Activated naive CD8-positive, alpha-beta T cell treated with anti-CD3 and anti-CD28 coated beads for 36 hours (primary cell): ENCODE measurements around the gene PFN4. TPM values are rescaled to one million over a fixed set of nuclear protein-coding genes. Genes with fewer than 3 reads are reported as not detected.
"Not testable (repeated sequence)": the region's sequence is repeated elsewhere in the genome, so short reads cannot be mapped to it uniquely, and the experiment has no call there.

Source experiments
- DNase-seq: peaks from one replicate; pipeline ENCODE4 v3.0.0; 2021
- H3K27ac Mint-ChIP-seq: one replicate; pipeline ENCODE4 v1.8.0; 2022; ENCODE audit warnings: mild to moderate bottlenecking, moderate library complexity, mixed read lengths
- H3K27me3 Mint-ChIP-seq: one replicate; pipeline ENCODE4 v1.8.0; 2022; ENCODE audit warnings: mild to moderate bottlenecking, mixed read lengths
- H3K36me3 Mint-ChIP-seq: one replicate; pipeline ENCODE4 v1.8.0; 2021; ENCODE audit warnings: mild to moderate bottlenecking, mixed read lengths
- H3K4me1 Mint-ChIP-seq: one replicate; pipeline ENCODE4 v1.8.0; 2021; ENCODE audit warnings: mixed read lengths
- H3K4me3 Mint-ChIP-seq: one replicate; pipeline ENCODE4 v1.8.0; 2022; ENCODE audit warnings: mild to moderate bottlenecking, moderate library complexity, mixed read lengths
- H3K9me3 Mint-ChIP-seq: one replicate; pipeline ENCODE4 v1.8.0; 2022; ENCODE audit warnings: mixed read lengths
- total RNA-seq, 2 experiments: library from RNA; stranded (reverse); gene quantifications; one replicate each; pipeline ENCODE4 v1.2.3, GENCODE V29; 2021

Gene PFN4
- total RNA-seq, 2 experiments from 2014 or later, result 0.26 TPM; not detected in 1

GRCh38 chr2:24123922-24124580 lies 917 bp upstream of the PFN4 start:
- H3K36me3 Mint-ChIP-seq, result no peaks in the 10 kb centered on the region

GRCh38 chr2:24122366-24123194 lies 554 bp downstream of the PFN4 start:
- Mint-ChIP-seq H3K36me3 (no peaks in the 10 kb centered on the region), H3K4me1 (peaks cover 15% of the 10 kb centered on the region), H3K27me3 (no peaks in the 10 kb centered on the region), H3K9me3 (no peaks in the 10 kb centered on the region), H3K4me3 (peak overlapping the region; percentile 79), H3K27ac (peak overlapping the region; percentile 57)
- no peak for DNase-seq

More at GRCh38 chr2:24123922-24124580, 917 bp upstream of the PFN4 start:
- peaks cover 15% of the 10 kb centered on the region for H3K4me1 Mint-ChIP-seq
- no peaks in the 10 kb centered on the region for H3K9me3 Mint-ChIP-seq
- H3K27ac Mint-ChIP-seq, result peak overlapping the region; percentile 81
- H3K4me3 Mint-ChIP-seq, result peak overlapping the region; percentile 83
- H3K27me3 Mint-ChIP-seq, result no peaks in the 10 kb centered on the region
- no peak for DNase-seq

- H3K4me1 Mint-ChIP-seq, result peaks cover 15% of the 10 kb centered on the region
- no peaks in the 10 kb centered on the region for H3K27me3 Mint-ChIP-seq
- no peak overlapping the region for H3K4me3 Mint-ChIP-seq
- H3K27ac Mint-ChIP-seq, result no peak overlapping the region
- H3K36me3 Mint-ChIP-seq, result no peaks in the 10 kb centered on the region
- no peaks in the 10 kb centered on the region for H3K9me3 Mint-ChIP-seq
- no peak for DNase-seq
Measured at GRCh38 chr2:24121469-24121868, 1.7 kb downstream of the PFN4 start.

- H3K9me3 Mint-ChIP-seq, result no peaks in the 10 kb centered on the region
- no peaks in the 10 kb centered on the region for H3K36me3 Mint-ChIP-seq
- DNase-seq, result no peak
- no peaks in the 10 kb centered on the region for H3K27me3 Mint-ChIP-seq
- H3K27ac Mint-ChIP-seq, result no peak overlapping the region
- no peak overlapping the region for H3K4me3 Mint-ChIP-seq
- peaks cover 15% of the 10 kb centered on the region for H3K4me1 Mint-ChIP-seq
Measured at GRCh38 chr2:24121066-24121465, 2.1 kb downstream of the PFN4 start.

- Mint-ChIP-seq H3K9me3 (no peaks in the 10 kb centered on the region), H3K4me3 (no peak overlapping the region), H3K4me1 (peaks cover 6% of the 10 kb centered on the region), H3K36me3 (no peaks in the 10 kb centered on the region), H3K27me3 (no peaks in the 10 kb centered on the region), H3K27ac (no peak overlapping the region)
- DNase-seq, result no peak
Measured at GRCh38 chr2:24117902-24118301, 5.2 kb downstream of the PFN4 start.

GRCh38 chr2:24115057-24115456 lies 8.1 kb downstream of the PFN4 start:
- Mint-ChIP-seq H3K4me1 (no peaks in the 10 kb centered on the region), H3K36me3 (no peaks in the 10 kb centered on the region), H3K27me3 (no peaks in the 10 kb centered on the region), H3K4me3 (no peak overlapping the region), H3K9me3 (no peaks in the 10 kb centered on the region), H3K27ac (no peak overlapping the region)
- no peak for DNase-seq

- peaks cover 1% of the 10 kb centered on the region for H3K36me3 Mint-ChIP-seq
- H3K4me3 Mint-ChIP-seq, result no peak overlapping the region
- H3K27ac Mint-ChIP-seq, result no peak overlapping the region
- no peaks in the 10 kb centered on the region for H3K4me1 Mint-ChIP-seq
- DNase-seq, result no peak
- peaks cover 19% of the 10 kb centered on the region for H3K9me3 Mint-ChIP-seq
- no peaks in the 10 kb centered on the region for H3K27me3 Mint-ChIP-seq
Measured at GRCh38 chr2:24111407-24111901, 11.7 kb downstream of the PFN4 start.

GRCh38 chr2:24110660-24111303 lies 12.4 kb downstream of the PFN4 start:
- peaks cover 1% of the 10 kb centered on the region for H3K36me3 Mint-ChIP-seq
- H3K4me1 Mint-ChIP-seq, result no peaks in the 10 kb centered on the region
- no peaks in the 10 kb centered on the region for H3K27me3 Mint-ChIP-seq
- DNase-seq, result no peak
- H3K4me3 Mint-ChIP-seq, result no peak overlapping the region
- peaks cover 21% of the 10 kb centered on the region for H3K9me3 Mint-ChIP-seq
- H3K27ac Mint-ChIP-seq, result no peak overlapping the region

- not testable (repeated sequence) for DNase-seq, H3K4me1 Mint-ChIP-seq, H3K4me3 Mint-ChIP-seq, H3K36me3 Mint-ChIP-seq, H3K27me3 Mint-ChIP-seq, H3K27ac Mint-ChIP-seq
- H3K9me3 Mint-ChIP-seq, result peaks cover 23% of the 10 kb centered on the region
Measured at GRCh38 chr2:24109431-24109830, 13.7 kb downstream of the PFN4 start.

- peaks cover 23% of the 10 kb centered on the region for H3K9me3 Mint-ChIP-seq
- H3K4me3 Mint-ChIP-seq, result no peak overlapping the region
- DNase-seq, result no peak
- H3K36me3 Mint-ChIP-seq, result peaks cover 4% of the 10 kb centered on the region
- H3K27me3 Mint-ChIP-seq, result no peaks in the 10 kb centered on the region
- H3K4me1 Mint-ChIP-seq, result no peaks in the 10 kb centered on the region
- H3K27ac Mint-ChIP-seq, result no peak overlapping the region
Measured at GRCh38 chr2:24107336-24107735, 15.8 kb downstream of the PFN4 start.

- DNase-seq, result no peak
- Mint-ChIP-seq H3K27ac (no peak overlapping the region), H3K9me3 (peaks cover 23% of the 10 kb centered on the region), H3K27me3 (no peaks in the 10 kb centered on the region), H3K4me3 (no peak overlapping the region), H3K36me3 (peaks cover 4% of the 10 kb centered on the region), H3K4me1 (no peaks in the 10 kb centered on the region)
Measured at GRCh38 chr2:24106786-24107185, 16.3 kb downstream of the PFN4 start.

- H3K27ac Mint-ChIP-seq, result no peak overlapping the region
- H3K4me1 Mint-ChIP-seq, result no peaks in the 10 kb centered on the region
- H3K9me3 Mint-ChIP-seq, result peaks cover 23% of the 10 kb centered on the region
- DNase-seq, result no peak
- H3K4me3 Mint-ChIP-seq, result no peak overlapping the region
- peaks cover 6% of the 10 kb centered on the region for H3K36me3 Mint-ChIP-seq
- H3K27me3 Mint-ChIP-seq, result no peaks in the 10 kb centered on the region
Measured at GRCh38 chr2:24105816-24106215, 17.3 kb downstream of the PFN4 start.

GRCh38 chr2:24104906-24105305 lies 18.2 kb downstream of the PFN4 start:
- no peak for DNase-seq
- H3K27me3 Mint-ChIP-seq, result no peaks in the 10 kb centered on the region

GRCh38 chr2:24104110-24104650 lies 19.0 kb downstream of the PFN4 start:
- Mint-ChIP-seq H3K27ac (no peak overlapping the region), H3K36me3 (peaks cover 11% of the 10 kb centered on the region), H3K27me3 (no peaks in the 10 kb centered on the region), H3K4me3 (no peak overlapping the region), H3K4me1 (no peaks in the 10 kb centered on the region), H3K9me3 (peaks cover 21% of the 10 kb centered on the region)
- no peak for DNase-seq

More at GRCh38 chr2:24104906-24105305, 18.2 kb downstream of the PFN4 start:
- H3K4me1 Mint-ChIP-seq, result no peaks in the 10 kb centered on the region
- H3K9me3 Mint-ChIP-seq, result peaks cover 25% of the 10 kb centered on the region
- no peak overlapping the region for H3K27ac Mint-ChIP-seq
- H3K36me3 Mint-ChIP-seq, result peaks cover 11% of the 10 kb centered on the region
- H3K4me3 Mint-ChIP-seq, result no peak overlapping the region

GRCh38 chr2:24102677-24103076 lies 20.5 kb downstream of the PFN4 start:
- Mint-ChIP-seq H3K36me3 (peaks cover 10% of the 10 kb centered on the region), H3K27ac (no peak overlapping the region), H3K4me3 (no peak overlapping the region), H3K9me3 (peaks cover 16% of the 10 kb centered on the region), H3K27me3 (no peaks in the 10 kb centered on the region), H3K4me1 (no peaks in the 10 kb centered on the region)
- DNase-seq, result no peak
